Natural killer cell treated with Interleukin-12 subunit alpha and Interleukin-12 subunit beta and Interleukin-15 and Interleukin-18, amount 100 ng/mL, for 72 hours (primary cell): ENCODE results near the gene SCD5. TPM values are rescaled to one million over a fixed set of nuclear protein-coding genes. Genes with fewer than 3 reads are reported as not detected.

Source experiments
- ATAC-seq, 2 donors: fragments of 150-1000 bp; cut with Tn5 transposase in 1 of 2; sonication (Bioruptor Pico), chemical (Tn5 transposase) in 1 of 2; 2 replicates each; pipeline ENCODE4 v1.10.0; 2021
- DNase-seq: peaks from one replicate; pipeline ENCODE4 v3.0.0; 2022; ENCODE audit warnings: low spot score
- H3K27ac Mint-ChIP-seq, 2 donors: 1 replicate in 1 of 2; 2 replicates in 1 of 2; pipeline ENCODE4 v1.8.0; 2022; ENCODE audit warnings: mixed read lengths in 2 of 2, mild to moderate bottlenecking in 1 of 2, moderate library complexity in 1 of 2
- H3K27me3 Mint-ChIP-seq, 2 donors: 1 replicate in 1 of 2; 2 replicates in 1 of 2; pipeline ENCODE4 v1.8.0; 2022; ENCODE audit warnings: mixed read lengths in 2 of 2
- H3K36me3 Mint-ChIP-seq: one replicate; pipeline ENCODE4 v1.8.0; 2022; ENCODE audit warnings: mixed read lengths
- H3K4me1 Mint-ChIP-seq, 2 donors: 1 replicate in 1 of 2; 2 replicates in 1 of 2; pipeline ENCODE4 v1.8.0; 2022; ENCODE audit warnings: low read depth in 2 of 2, mixed read lengths in 2 of 2, mild to moderate bottlenecking in 1 of 2
- H3K4me3 Mint-ChIP-seq: one replicate; pipeline ENCODE4 v1.8.0; 2022; ENCODE audit warnings: mixed read lengths
- H3K9me3 Mint-ChIP-seq: 2 replicates; pipeline ENCODE4 v1.8.0; 2022; ENCODE audit warnings: mixed read lengths
- total RNA-seq, 2 donors: library from RNA; stranded (reverse); gene quantifications; one replicate each; pipeline ENCODE4 v1.2.3, GENCODE V29; 2022

Gene SCD5
- total RNA-seq, 2 donors from 2014 or later: 5.6 to 8.4 TPM

DNA sequence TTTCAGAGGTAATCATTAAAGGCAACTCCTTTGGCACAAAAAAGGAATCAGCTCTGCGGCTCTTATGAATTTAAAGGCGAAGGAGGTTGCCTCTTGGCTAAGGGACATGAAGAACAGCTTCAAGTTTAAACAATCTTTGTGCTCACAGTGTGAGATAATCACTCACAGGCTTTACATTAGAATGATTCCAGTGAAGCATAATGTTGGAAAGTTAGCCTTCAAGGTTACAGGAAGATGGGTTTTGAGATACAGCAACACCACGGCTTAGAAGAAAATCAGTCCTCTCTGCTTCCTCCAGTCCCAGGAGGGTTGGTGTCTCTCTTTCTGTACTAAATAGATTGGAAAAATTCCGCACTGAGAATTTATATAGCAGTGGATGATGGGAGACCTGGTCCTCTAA, 11.6 kb upstream of the SCD5 start:
- DNase-seq: no peak
- Mint-ChIP-seq H3K4me3 (no peak overlapping the region), H3K36me3 (no peaks in the 10 kb centered on the region), H3K27me3 (peaks cover 3 to 6% of the 10 kb centered on the region in 2 donors), H3K27ac (no peak overlapping the region), H3K9me3 (no peaks in the 10 kb centered on the region), H3K4me1 (peaks cover 0 to 2% of the 10 kb centered on the region in 2 donors)
- ATAC-seq: no peak

DNA sequence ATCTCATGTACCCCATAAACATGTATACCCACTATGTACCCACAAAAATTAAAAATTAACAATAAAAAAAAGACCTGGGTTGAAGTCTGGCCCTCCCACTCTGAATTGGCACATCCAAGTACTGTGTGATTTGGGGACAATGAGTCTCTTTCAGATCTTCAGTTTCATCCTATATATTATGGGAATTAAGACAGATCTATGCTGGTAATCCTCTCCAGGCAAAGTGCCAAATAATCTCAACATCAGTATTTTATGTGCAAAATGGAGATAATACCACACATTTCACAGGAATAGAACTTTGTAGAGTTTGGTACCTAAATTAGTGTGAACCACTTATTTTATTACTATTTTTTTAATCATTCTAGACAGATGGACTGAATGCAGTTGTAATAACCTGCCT, 11.0 kb upstream of the SCD5 start:
- H3K36me3 Mint-ChIP-seq: no peaks in the 10 kb centered on the region
- no peak for ATAC-seq
- peaks cover 3 to 6% of the 10 kb centered on the region in 2 donors for H3K27me3 Mint-ChIP-seq
- H3K9me3 Mint-ChIP-seq: no peaks in the 10 kb centered on the region
- no peak for DNase-seq
- H3K27ac Mint-ChIP-seq: no peak overlapping the region
- H3K4me1 Mint-ChIP-seq: peaks cover 0 to 2% of the 10 kb centered on the region in 2 donors
- H3K4me3 Mint-ChIP-seq: no peak overlapping the region

DNA sequence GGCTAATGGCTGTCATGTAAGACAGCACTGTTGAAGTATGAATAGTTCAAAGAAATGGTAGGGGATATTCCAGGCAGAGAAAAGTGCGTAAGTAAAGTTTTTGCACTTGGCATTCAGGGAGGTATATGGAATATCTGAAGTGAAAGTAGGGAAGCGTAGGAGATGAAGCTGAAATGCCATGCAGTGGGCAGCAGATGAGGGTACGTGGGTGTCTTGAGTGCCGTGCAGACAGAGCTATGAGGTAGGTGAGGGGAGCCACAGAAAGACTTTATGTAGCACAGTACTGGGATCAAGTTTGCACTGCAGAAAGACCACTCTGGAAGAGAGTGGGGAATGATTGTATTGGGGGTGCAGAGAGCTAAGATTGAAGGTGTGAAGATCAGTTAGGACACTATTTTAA, 5.2 kb upstream of the SCD5 start:
- H3K4me3 Mint-ChIP-seq: no peak overlapping the region
- H3K27me3 Mint-ChIP-seq: peaks cover 3 to 12% of the 10 kb centered on the region in 2 donors
- ATAC-seq: no peak
- peaks cover 7 to 11% of the 10 kb centered on the region in 2 donors for H3K4me1 Mint-ChIP-seq
- H3K9me3 Mint-ChIP-seq: no peaks in the 10 kb centered on the region
- H3K27ac Mint-ChIP-seq: no peak overlapping the region
- DNase-seq: no peak
- H3K36me3 Mint-ChIP-seq: no peaks in the 10 kb centered on the region

DNA sequence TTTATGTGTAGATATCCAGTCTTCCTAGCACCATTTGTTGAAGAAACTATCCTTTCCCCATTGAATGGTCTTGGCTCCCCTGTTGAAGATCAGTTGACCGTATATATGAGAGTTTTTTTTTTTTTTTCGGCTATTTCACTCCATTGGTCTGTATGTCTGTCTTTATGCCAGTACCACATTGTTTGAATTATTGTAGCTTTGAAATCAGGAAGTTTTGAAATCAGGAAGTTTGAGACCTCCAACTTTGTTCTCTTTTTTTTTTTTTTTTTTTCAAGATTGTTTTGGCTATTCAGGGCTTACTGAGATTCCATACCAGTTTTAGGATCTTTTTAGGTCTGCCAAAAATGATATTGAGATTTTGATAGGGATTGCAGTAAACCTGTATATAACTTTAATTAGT, 4.3 kb upstream of the SCD5 start:
- Mint-ChIP-seq H3K4me3 (no peak overlapping the region), H3K9me3 (no peaks in the 10 kb centered on the region), H3K27ac (no peak overlapping the region), H3K36me3 (no peaks in the 10 kb centered on the region), H3K27me3 (peaks cover 0 to 11% of the 10 kb centered on the region in 2 donors), H3K4me1 (peaks cover 9 to 11% of the 10 kb centered on the region in 2 donors)
- ATAC-seq: no peak
- no peak for DNase-seq

DNA sequence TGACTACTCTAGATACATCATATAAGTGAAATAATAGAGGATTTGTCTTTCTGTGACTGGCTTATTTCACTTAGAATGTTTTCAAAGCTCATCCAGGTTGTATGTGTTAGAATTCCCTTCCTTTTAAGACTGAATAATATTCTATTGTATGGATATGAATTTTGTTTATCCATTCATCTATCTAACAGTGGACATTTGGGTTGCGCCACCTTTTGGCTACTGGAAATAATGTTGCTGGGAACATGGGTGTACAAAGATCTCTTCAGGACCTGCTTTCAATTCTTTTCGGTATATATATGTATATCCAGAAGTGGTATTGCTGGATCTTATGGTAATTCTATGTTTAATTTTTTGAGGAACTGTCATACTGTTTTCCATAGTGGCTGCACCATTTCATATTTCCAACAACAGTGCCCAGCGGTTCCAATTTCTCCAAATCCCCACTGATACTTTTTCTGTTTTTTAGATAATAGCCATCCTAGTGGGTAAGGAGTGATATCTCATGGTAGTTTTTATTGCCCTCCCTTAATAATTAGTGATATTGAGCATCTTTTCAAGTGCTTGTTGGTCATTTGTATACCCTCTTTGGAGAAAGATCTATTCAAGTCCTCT, 3.4 kb upstream of the SCD5 start:
- Mint-ChIP-seq H3K9me3 (no peaks in the 10 kb centered on the region), H3K36me3 (no peaks in the 10 kb centered on the region), H3K4me1 (peaks cover 15 to 16% of the 10 kb centered on the region in 2 donors), H3K27me3 (peaks cover 0 to 11% of the 10 kb centered on the region in 2 donors), H3K4me3 (no peak overlapping the region), H3K27ac (no peak overlapping the region)
- ATAC-seq: no peak
- no peak for DNase-seq

- peaks cover 0 to 11% of the 10 kb centered on the region in 2 donors for H3K27me3 Mint-ChIP-seq
- no peak overlapping the region for H3K27ac Mint-ChIP-seq
- no peak for DNase-seq
- H3K4me1 Mint-ChIP-seq: peaks cover 15 to 16% of the 10 kb centered on the region in 2 donors
- no peaks in the 10 kb centered on the region for H3K9me3 Mint-ChIP-seq
- no peaks in the 10 kb centered on the region for H3K36me3 Mint-ChIP-seq
- ATAC-seq: peak in 1 of 2 donors; percentile 13
- H3K4me3 Mint-ChIP-seq: peak overlapping the region; percentile 85
Observed at GRCh38 chr4:82799006-82799881, 648 bp upstream of the SCD5 start.

DNA sequence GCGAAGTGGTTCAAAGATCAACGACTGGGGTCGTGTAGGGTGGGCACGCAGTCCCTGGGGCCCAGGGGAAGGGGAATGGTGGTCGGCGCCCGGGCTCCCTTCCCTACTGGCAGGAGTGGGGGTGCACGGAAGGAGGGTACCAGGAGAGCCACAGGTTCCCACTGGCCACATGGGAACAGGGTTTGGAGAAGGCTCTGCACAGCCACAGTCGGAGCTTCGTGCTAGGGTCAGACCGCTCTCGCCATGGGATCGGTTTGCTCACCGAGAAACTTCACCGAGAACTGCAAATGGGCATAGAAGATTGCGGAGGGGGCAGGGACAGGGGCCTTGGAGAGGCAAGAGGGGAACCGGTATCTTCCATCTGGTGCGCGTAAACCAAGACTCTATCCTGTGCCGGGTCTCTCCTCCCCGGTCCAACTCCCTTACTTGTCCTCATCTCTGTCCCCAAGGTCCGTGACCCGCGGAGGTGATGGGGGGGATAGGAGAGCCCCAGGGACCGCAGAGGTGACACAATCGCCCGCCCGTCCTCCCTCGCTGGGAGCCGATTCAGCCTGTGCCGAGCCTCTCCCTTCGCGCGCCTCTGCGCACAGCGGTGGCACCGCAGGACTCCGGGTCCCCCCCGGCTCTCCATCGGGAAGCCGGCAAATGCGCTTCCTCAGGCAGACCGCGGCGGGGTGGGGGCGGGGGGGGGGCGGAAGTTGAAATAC, 1.0 kb downstream of the SCD5 start:
- no peak for ATAC-seq
- Mint-ChIP-seq H3K27me3 (peaks cover 0 to 8% of the 10 kb centered on the region in 2 donors), H3K4me1 (peaks cover 15 to 16% of the 10 kb centered on the region in 2 donors), H3K9me3 (no peaks in the 10 kb centered on the region), H3K27ac (peak overlapping the region in 1 of 2 donors; percentile 30), H3K36me3 (no peaks in the 10 kb centered on the region), H3K4me3 (peak overlapping the region; percentile 85)
- no peak for DNase-seq

DNA sequence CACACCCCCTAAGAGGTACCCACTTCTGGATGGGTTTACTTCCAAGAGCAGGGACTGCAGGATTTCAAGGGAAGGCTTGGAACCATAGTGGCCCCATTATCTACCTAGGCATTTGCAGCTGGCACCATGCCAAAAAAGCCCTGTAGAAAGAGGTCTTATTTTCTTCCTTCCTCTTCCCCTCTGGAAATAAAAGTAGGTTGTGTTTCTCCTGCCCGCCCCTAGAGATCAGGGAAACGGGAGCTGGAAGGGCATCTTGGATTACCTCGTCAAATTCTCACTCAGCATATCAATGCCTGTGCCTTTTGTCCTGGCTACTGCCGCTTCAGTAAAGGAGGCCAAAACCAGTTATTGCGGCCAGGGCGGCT, 1.6 kb downstream of the SCD5 start:
- Mint-ChIP-seq H3K9me3 (no peaks in the 10 kb centered on the region), H3K27me3 (peaks cover 0 to 2% of the 10 kb centered on the region in 2 donors), H3K36me3 (no peaks in the 10 kb centered on the region), H3K4me1 (peaks cover 15 to 16% of the 10 kb centered on the region in 2 donors), H3K4me3 (peak overlapping the region; percentile 85), H3K27ac (peak overlapping the region in 1 of 2 donors; percentile 30)
- ATAC-seq (no peak), DNase-seq (no peak)

DNA sequence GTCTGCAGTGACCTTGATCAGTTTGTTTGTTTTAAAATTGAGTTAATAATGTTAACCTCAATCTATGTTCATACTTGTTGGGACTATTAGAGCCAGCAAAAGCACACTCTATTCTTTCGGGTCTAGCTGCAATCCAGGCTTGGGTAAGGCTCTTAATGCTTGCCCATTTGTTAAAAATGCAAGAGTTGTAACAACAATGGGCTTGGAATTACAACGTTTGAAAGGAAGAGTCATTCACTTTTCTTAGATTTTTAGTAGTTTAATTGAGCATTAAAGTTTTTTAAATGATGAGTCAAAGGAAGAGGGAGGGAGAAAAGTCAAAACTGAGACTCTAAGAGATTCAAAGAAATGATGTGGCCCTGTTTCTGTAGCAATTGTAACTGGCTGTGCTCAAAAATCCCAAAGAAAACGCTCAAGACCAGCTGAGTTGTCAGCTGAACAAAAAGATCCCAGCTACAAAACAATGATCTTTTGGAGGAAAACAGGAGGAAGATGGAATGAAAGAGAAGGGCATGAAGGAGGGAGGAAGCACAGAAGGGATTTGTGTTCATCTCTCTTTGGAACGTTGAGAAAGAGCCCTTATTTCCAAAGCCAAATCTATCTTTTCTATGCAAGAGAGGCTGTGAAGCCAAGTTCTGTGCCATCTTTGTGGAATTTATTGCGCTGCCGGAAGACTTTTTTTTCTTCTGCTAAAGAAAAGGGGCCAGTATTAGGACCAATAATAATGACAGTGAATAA, 5.5 kb downstream of the SCD5 start:
- no peaks in the 10 kb centered on the region for H3K9me3 Mint-ChIP-seq
- ATAC-seq: no peak
- H3K36me3 Mint-ChIP-seq: no peaks in the 10 kb centered on the region
- H3K27me3 Mint-ChIP-seq: no peaks in the 10 kb centered on the region
- no peak for DNase-seq
- H3K4me1 Mint-ChIP-seq: peaks cover 6% of the 10 kb centered on the region in 2 donors
- no peak overlapping the region for H3K27ac Mint-ChIP-seq
- H3K4me3 Mint-ChIP-seq: no peak overlapping the region

GRCh38 chr4:82791179-82791578, 7.4 kb downstream of the SCD5 start:
- Mint-ChIP-seq H3K27ac (no peak overlapping the region), H3K4me3 (no peak overlapping the region), H3K4me1 (no peaks in the 10 kb centered on the region), H3K36me3 (no peaks in the 10 kb centered on the region), H3K27me3 (no peaks in the 10 kb centered on the region), H3K9me3 (no peaks in the 10 kb centered on the region)
- ATAC-seq: no peak
- no peak for DNase-seq

GRCh38 chr4:82790060-82790660, 8.4 kb downstream of the SCD5 start:
- H3K36me3 Mint-ChIP-seq: no peaks in the 10 kb centered on the region
- no peaks in the 10 kb centered on the region for H3K9me3 Mint-ChIP-seq
- H3K27me3 Mint-ChIP-seq: no peaks in the 10 kb centered on the region
- H3K4me1 Mint-ChIP-seq: no peaks in the 10 kb centered on the region
- no peak overlapping the region for H3K4me3 Mint-ChIP-seq
- H3K27ac Mint-ChIP-seq: no peak overlapping the region
- no peak for DNase-seq
- ATAC-seq: no peak

DNA sequence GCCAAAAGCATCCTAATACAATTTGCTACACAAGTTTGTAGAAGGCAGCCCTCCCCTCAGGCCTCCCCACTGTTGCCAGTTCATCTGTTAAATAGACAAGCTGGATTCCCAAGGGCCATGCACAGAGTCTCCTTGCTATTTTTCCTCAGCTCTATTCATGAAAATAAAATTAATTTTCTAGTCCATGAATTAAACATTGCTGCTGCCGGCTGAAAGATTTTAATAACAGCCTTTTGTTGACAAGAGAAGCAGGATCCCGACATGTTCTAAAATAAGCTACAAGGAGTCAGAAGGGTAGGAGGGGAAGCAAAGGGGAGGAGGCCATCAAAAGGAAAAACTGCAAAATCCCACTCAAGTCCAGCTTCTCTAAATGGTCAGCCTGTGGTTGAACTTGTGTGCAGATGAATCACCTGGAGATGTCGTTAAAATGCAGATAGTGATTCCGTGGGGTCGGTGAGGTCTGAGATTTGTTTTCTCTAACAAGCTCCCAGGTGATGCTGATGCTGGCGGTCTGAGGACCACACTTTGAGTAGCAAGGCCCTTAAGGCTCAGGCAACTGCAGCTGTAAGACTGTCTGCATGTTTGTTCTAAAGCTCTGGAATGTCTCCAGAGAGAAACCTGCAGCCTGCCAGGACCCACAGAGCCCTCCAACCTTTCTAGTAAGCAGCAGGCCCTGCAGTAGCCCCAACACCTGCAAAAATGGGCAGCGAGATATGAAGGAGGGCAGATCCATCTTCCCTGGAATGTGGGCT, 9.4 kb downstream of the SCD5 start:
- H3K4me1 Mint-ChIP-seq: no peaks in the 10 kb centered on the region
- DNase-seq: no peak
- H3K36me3 Mint-ChIP-seq: no peaks in the 10 kb centered on the region
- H3K27me3 Mint-ChIP-seq: no peaks in the 10 kb centered on the region
- H3K9me3 Mint-ChIP-seq: no peaks in the 10 kb centered on the region
- no peak for ATAC-seq
- H3K27ac Mint-ChIP-seq: no peak overlapping the region
- no peak overlapping the region for H3K4me3 Mint-ChIP-seq

GRCh38 chr4:82787342-82787741, 11.3 kb downstream of the SCD5 start:
- H3K9me3 Mint-ChIP-seq: no peaks in the 10 kb centered on the region
- no peak overlapping the region for H3K27ac Mint-ChIP-seq
- ATAC-seq (no peak), DNase-seq (no peak)
- H3K27me3 Mint-ChIP-seq: no peaks in the 10 kb centered on the region
- no peak overlapping the region for H3K4me3 Mint-ChIP-seq
- no peaks in the 10 kb centered on the region for H3K36me3 Mint-ChIP-seq
- H3K4me1 Mint-ChIP-seq: no peaks in the 10 kb centered on the region
